GM12878 (cell line): Measurements from ENCODE around the gene FLYWCH2. TPM values are rescaled to one million over a fixed set of nuclear protein-coding genes. Genes with fewer than 3 reads are reported as not detected.

Experiments
- ATAC-seq: fragments of 200-7000 bp; cut with Tn5 transposase; 3 replicates; pipeline ENCODE4 v1.9.1; 2020; ENCODE audit warnings: mild to moderate bottlenecking, moderate library complexity
- BruUV-seq: library from RNA; stranded (reverse); fragments of 400-500 nt; replicated peaks from 2 replicates; lab custom pipeline; 2021; lab: Mats Ljungman, UMichigan
- CTCF ChIA-PET: fragments of 300-600 bp; sonication (Branson Sonifier 250); formaldehyde crosslinking; extraction: SDS; loops from one replicate; lab custom pipeline; 2021; ENCODE audit warnings: inconsistent platforms; lab: Yijun Ruan, JAX
- POLR2A ChIA-PET: fragments of 350-600 bp; formaldehyde crosslinking; extraction: SDS; loops from one replicate; lab custom pipeline; 2021; ENCODE audit warnings: inconsistent platforms; lab: Charles Lee
- RAD21 ChIA-PET: fragments of 300-600 bp; sonication (Branson Sonifier 250); formaldehyde crosslinking; loops from one replicate; lab custom pipeline; 2023; ENCODE audit warnings: antibody characterized with exemption; ENCODE audit not compliant: unreplicated experiment; lab: Charles Lee
- SMC1A ChIA-PET: fragments of 300-600 bp; sonication (Branson Sonifier 250); formaldehyde crosslinking; loops from one replicate; lab custom pipeline; 2023; ENCODE audit not compliant: unreplicated experiment, uncharacterized antibody; lab: Charles Lee
- DNase-seq: peaks from one replicate; pipeline ENCODE4 v3.0.0-alpha.2; 2011; ENCODE audit warnings: low read depth, low spot score
- FAIRE-seq: peaks from 3 replicates; lab custom pipeline; 2011; peaks lifted over from hg19 to GRCh38; lab: Jason Lieb, UNC
- H2AFZ ChIP-seq: 2 replicates; pipeline ENCODE4 v1.6.0; 2011; ENCODE audit warnings: low read depth, low read length, control low read depth; ENCODE audit not compliant: control insufficient read depth
- H3K27ac ChIP-seq: 2 replicates; pipeline ENCODE4 v1.5.1; 2011; ENCODE audit warnings: control low read depth; ENCODE audit not compliant: control insufficient read depth, insufficient read depth
- H3K27me3 ChIP-seq, 2 experiments: replicated peaks in 1 of 2; 2 replicates each; pipeline versions ENCODE4 v1.6.0 to v1.6.1; 2011; ENCODE audit warnings: low read length in 1 of 2; ENCODE audit not compliant: control insufficient read depth in 2 of 2, insufficient read depth in 2 of 2
- H3K36me3 ChIP-seq, 2 experiments: 2 replicates each; pipeline ENCODE4 v1.5.1; 2011; ENCODE audit warnings: low read length in 1 of 2; ENCODE audit not compliant: control insufficient read depth in 2 of 2, insufficient read depth in 2 of 2
- H3K4me1 ChIP-seq: 2 replicates; pipeline ENCODE4 v1.6.1; 2011; ENCODE audit warnings: mild to moderate bottlenecking, low read length, moderate library complexity, mixed read lengths; ENCODE audit not compliant: control insufficient read depth, insufficient read depth
- H3K4me2 ChIP-seq: 2 replicates; pipeline ENCODE4 v1.6.0; 2011; ENCODE audit warnings: control low read depth; ENCODE audit not compliant: control insufficient read depth, insufficient read depth
- H3K4me3 ChIP-seq: fragments of 200-600 bp; sonication (generic); 2 replicates; pipeline ENCODE4 v1.5.1; 2016
- H3K79me2 ChIP-seq: 2 replicates; pipeline ENCODE4 v1.6.0; 2011; ENCODE audit warnings: low read length; ENCODE audit not compliant: control insufficient read depth, insufficient read depth
- H3K9ac ChIP-seq: 2 replicates; pipeline ENCODE4 v1.8.0; 2011; ENCODE audit warnings: low read length, control low read depth, mixed read lengths; ENCODE audit not compliant: control insufficient read depth, insufficient read depth
- H3K9me3 ChIP-seq: replicated peaks from 3 replicates; pipeline ENCODE4 v1.5.1; 2011; ENCODE audit warnings: mild to moderate bottlenecking, low read length; ENCODE audit not compliant: control insufficient read depth, insufficient read depth
- H4K20me1 ChIP-seq: 2 replicates; pipeline ENCODE4 v1.6.0; 2011; ENCODE audit not compliant: control insufficient read depth, insufficient read depth
- ATF7 ChIP-seq: fragments of 450-650 bp; IDR thresholded peaks from 2 replicates; pipeline ENCODE4 v1.6.1; 2016; ENCODE audit warnings: low read depth, mild to moderate bottlenecking
- BHLHE40 ChIP-seq, 2 experiments: fragments of 450-650 bp in 1 of 2; IDR thresholded peaks; 2 replicates each; pipeline ENCODE4 v1.6.1; 2011 to 2017; ENCODE audit warnings: low read depth in 2 of 2, borderline replicate concordance in 1 of 2, improper control_type of control experiment in 1 of 2, low read length in 1 of 2, mild to moderate bottlenecking in 1 of 2
- CREB1 ChIP-seq: IDR thresholded peaks from 2 replicates; pipeline ENCODE4 v1.6.1; 2012; ENCODE audit warnings: low read depth, mild to moderate bottlenecking, inconsistent platforms
- HDGF ChIP-seq: fragments of 450-650 bp; IDR thresholded peaks from 2 replicates; pipeline ENCODE4 v1.6.1; 2016; ENCODE audit warnings: antibody characterized with exemption
- MEF2B ChIP-seq: fragments of 450-650 bp; IDR thresholded peaks from 2 replicates; pipeline ENCODE4 v1.6.1; 2018; ENCODE audit warnings: mild to moderate bottlenecking, moderate library complexity; ENCODE audit not compliant: partially characterized antibody, poor library complexity, severe bottlenecking
- NBN ChIP-seq: fragments of 450-650 bp; IDR thresholded peaks from 2 replicates; pipeline ENCODE4 v1.6.1; 2016
- SMAD5 ChIP-seq: IDR thresholded peaks from 2 replicates; pipeline ENCODE4 v1.6.1; 2016; ENCODE audit warnings: antibody characterized with exemption, low read depth
- WGBS: methylation state at CpG from one replicate; pipeline ENCODE4 v1.1.6; 2016; ENCODE audit warnings: low lambda C conversion rate; ENCODE audit not compliant: insufficient replicate concordance, insufficient coverage; ENCODE audit errors: missing lambda C conversion rate; 5-methylcytosine and 5-hydroxymethylcytosine counted together
- in situ Hi-C: fragments of 300-500 bp; cut with MboI; formaldehyde crosslinking; loops from 9 replicates; pipeline ENCODE4 v1.14.3; 2018; ENCODE audit warnings: mixed read lengths
- intact Hi-C: fragments of 100-400 bp; cut with micrococcal nuclease; formaldehyde crosslinking; loops from one replicate; pipeline ENCODE4 v1.14.2; 2022; ENCODE audit not compliant: unreplicated experiment
- polyA plus RNA-seq, 11 experiments: library from polyadenylated mRNA; depleted of rRNA in 4 of 11; unstranded in 6 of 11; stranded (reverse) in 5 of 11; fragments of >200 nt; fragmentation: Nextera tagmentation in 4 of 11; fragmentation: Illumina TruSeq in 1 of 11; extraction: Ambion mirVana in 4 of 11; extraction: Trizol in 1 of 11; gene quantifications; 1 replicate in 1 of 11; 2 replicates in 10 of 11; pipeline versions ENCODE4 v1.2.1 to v1.2.3, GENCODE V29; 2011 to 2016; ENCODE audit warnings: inconsistent platforms in 2 of 11, missing spikeins in 2 of 11, low read depth in 1 of 11
- total RNA-seq, 4 experiments: library from RNA; depleted of rRNA in 3 of 4; stranded (reverse); fragments of >200 nt in 3 of 4; fragmentation: Illumina TruSeq in 1 of 4; extraction: Trizol in 1 of 4; gene quantifications; 2 replicates each; pipeline versions ENCODE4 v1.2.1 to v1.2.3, GENCODE V29; 2013 to 2021

FLYWCH2 gene
- total and polyA plus RNA-seq, 10 of the 15 experiments (the other 5 are each of a cell fraction or from before 2014, with no cell fraction given), result 0.27 to 43.1 (median 17.7) TPM

- no peaks in the 10 kb centered on the region for H3K27me3 ChIP-seq
- no peaks in the 10 kb centered on the region for H4K20me1 ChIP-seq
- no peak overlapping the region for H3K27ac ChIP-seq
- no peaks in the 10 kb centered on the region for H3K9me3 ChIP-seq
- no peak overlapping the region for H3K4me3 ChIP-seq
- TF ChIP-seq HDGF, result peak; percentile 17; the same call in 1 of the 2 replicates
- TF ChIP-seq NBN, result 0 out of 2 replicates have a peak, but pooled peaks have one; percentile 24
- no peak for TF ChIP-seq SMAD5
- TF ChIP-seq BHLHE40 (IDR thresholded peaks at IDR 0.05; ENCODE audit: borderline replicate concordance in 1 of 2, low read depth in 2 of 2, low read length in 1 of 2), result peak in 1 of 2 experiments; percentile 18; a peak in 1 of 4 replicates
- peak; percentile 42; the same call in 1 of the 2 replicates for TF ChIP-seq ATF7
- no peak for TF ChIP-seq CREB1
- peak; percentile 94 for TF ChIP-seq MEF2B
- TF ChIP-seq, all 136 proteins: peak for 5
- H3K79me2 ChIP-seq, result no peaks in the 10 kb centered on the region
- no peaks in the 10 kb centered on the region for H3K36me3 ChIP-seq
- DNase-seq (no peak), FAIRE-seq (no peak), ATAC-seq (peak; percentile 90)
- 9% methylated on average over 7 of the region's 7 CpGs for WGBS
- no peak overlapping the region for H2AFZ ChIP-seq
- no peak overlapping the region for H3K9ac ChIP-seq
- ChIA-PET CTCF (interaction anchor here (0.7 to 1.2 kb wide), 4 partner anchors 9 to 21 kb away, joined by 3 to 6 read pairs (median 4); partner anchors contain the start of gene FLYWCH2), RAD21 (interaction anchor here (0.8 to 1.6 kb wide), 4 partner anchors 10 to 29 kb away, joined by 3 to 12 read pairs (median 4); partner anchors contain the start of genes FLYWCH1 and FLYWCH2), SMC1A (interaction anchor here (0.8 to 1.2 kb wide), 3 partner anchors 10 to 14 kb away, joined by 3 read pairs; partner anchors contain the start of gene FLYWCH2), POLR2A (interaction anchor here (0.6 to 3.4 kb wide), 3 partner anchors 12 to 14 kb away, joined by 3 to 20 read pairs (median 4); partner anchors contain the start of genes FLYWCH1 and FLYWCH2)
- intact Hi-C loops, result no loop called here
- in situ Hi-C loops, result no loop called here
- BruUV-seq, result no TSS peak
- no peak overlapping the region for H3K4me2 ChIP-seq
- no peaks in the 10 kb centered on the region for H3K4me1 ChIP-seq
Observed at GRCh38 chr16:2897110-2897509, 14.1 kb downstream of the FLYWCH2 start.
